Right forelimb (tissue), 1 donor: ENCODE results near the gene PRDM2.
A peak's percentile ranks its signal among the peaks of the same experiment; 100 is the strongest.
"Not testable (repeated sequence)": the region's sequence is repeated elsewhere in the genome, so short reads cannot be mapped to it uniquely, and the experiment has no call there.

Source experiments
- DNase-seq: peaks from one replicate; pipeline ENCODE4 v3.0.0-alpha.2; 2018

PRDM2 gene

DNA sequence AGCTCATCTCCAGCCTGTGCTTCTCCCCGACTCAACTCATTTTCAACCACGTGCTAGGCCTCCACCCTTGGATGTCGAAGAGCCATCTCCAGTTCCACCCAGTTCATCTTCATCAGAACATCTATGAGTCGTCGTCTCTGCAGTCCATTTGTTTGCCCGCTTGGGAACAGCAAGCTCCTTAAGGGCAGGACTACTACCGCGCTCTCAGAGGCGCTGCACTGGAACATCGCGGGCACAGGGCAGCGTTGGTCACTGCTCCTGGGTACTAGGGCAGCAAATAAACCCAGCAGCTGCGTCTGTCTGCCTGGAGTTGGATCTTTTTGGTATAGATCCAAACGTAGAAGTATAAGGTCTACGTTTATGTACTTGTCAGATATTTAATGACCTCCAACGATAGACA is 478 bp upstream of the PRDM2 start:
- DNase-seq = peak; percentile 48

DNA sequence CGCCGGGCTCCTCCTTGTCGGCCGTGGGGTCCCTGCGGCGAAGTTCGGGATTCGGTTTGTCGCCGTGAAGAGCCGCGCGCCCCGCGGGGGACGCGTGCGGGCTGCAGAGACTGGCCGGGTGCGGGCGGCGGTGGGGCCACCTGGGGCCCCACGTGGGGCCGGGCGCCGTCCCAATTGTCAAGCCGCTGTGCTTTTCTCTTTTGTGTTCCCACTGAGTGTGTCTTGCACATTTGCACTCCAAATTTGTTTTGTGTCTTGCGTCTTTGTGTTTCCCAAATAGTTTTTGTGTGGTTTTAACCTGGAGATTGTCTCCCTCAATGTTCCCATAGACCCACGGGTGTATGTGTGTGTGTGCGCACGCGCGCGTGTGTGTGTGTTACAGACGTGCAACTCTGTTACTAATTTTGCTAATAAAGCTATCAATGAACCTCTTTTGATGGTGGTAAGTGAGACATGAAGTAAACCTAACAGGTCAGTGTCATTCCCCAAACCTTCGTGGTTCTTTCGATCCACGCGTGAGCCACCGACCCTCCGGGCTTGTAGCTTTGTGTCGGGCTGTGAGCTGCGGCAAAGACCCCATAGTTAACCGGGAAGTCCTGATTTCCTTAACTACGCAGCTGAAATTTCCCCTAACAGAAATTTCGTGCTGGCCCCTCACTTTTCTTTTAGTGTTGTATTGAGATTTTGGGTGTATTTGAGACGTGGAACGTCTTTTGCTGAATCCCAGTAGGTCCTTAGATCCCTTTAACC is 708 bp downstream of the PRDM2 start:
- DNase-seq = peak; percentile 74

DNA sequence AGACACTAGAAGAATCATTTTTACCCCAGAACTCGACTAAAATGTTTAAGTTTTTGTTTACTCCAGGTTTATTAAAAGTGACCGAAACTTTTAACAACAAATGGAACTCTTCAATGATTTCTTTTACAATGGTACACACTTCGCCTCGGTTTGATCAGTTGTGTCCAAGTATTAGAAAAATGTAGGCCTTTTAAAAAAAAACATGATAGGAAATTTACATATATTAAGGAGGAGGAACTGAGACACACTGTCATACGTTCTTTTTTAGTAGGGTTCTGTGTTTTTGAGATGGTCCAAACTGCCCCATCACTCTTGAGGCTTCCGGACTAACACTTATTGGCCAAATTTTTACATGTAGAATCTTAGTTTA is 1.3 kb downstream of the PRDM2 start:
- DNase-seq = no peak

DNA sequence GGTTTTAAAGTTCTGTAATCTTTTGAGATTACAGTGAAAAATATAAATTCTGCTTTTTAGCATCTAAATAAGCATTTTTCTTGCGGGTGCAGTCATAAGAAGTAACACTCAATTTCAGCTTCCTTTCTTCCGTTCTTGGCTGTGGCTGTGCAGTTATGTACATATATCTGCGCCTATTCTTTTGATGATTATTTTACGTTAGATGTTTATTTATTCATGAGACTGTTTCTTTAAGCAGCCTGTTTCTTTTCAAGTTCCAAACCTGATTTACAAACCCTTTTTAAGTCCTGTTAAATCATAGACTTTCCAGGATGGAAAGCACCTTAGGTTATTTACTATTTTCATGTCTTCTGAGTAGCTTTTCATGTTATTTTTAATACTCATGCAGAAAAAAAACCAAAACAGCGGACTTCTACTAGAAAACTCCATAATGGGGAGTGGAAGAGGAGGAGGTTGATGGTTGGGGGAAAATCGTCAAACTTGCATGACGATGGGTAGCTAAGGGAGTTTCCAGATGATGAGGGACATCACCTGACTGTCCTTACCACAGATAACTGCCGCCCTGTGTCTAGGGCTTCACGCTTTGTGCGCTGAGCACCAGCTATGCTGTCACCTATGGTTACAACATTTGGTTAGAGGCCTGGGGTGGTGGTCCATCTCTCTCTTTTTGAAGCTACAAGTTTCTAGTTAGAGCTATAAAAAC is 2.6 kb downstream of the PRDM2 start:
- no peak for DNase-seq

DNA sequence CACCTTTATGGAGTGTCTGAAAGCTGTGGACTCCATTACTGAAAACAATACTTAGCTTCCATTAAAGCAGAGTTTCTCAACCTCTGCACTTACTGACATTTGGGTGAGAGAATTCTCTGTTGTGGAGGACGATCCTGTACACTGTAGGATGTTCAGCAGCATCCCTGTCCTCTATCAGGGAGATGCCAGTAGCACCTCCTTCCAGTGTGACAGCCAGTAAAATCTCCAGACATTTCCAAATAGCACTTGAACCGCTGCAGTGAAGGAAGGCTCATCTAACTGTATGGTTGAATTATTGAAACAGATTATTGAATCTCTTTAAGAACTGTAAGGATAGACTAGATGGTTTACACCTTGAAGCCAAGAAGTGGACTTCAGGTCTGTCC is 3.1 kb downstream of the PRDM2 start:
- DNase-seq = no peak

DNA sequence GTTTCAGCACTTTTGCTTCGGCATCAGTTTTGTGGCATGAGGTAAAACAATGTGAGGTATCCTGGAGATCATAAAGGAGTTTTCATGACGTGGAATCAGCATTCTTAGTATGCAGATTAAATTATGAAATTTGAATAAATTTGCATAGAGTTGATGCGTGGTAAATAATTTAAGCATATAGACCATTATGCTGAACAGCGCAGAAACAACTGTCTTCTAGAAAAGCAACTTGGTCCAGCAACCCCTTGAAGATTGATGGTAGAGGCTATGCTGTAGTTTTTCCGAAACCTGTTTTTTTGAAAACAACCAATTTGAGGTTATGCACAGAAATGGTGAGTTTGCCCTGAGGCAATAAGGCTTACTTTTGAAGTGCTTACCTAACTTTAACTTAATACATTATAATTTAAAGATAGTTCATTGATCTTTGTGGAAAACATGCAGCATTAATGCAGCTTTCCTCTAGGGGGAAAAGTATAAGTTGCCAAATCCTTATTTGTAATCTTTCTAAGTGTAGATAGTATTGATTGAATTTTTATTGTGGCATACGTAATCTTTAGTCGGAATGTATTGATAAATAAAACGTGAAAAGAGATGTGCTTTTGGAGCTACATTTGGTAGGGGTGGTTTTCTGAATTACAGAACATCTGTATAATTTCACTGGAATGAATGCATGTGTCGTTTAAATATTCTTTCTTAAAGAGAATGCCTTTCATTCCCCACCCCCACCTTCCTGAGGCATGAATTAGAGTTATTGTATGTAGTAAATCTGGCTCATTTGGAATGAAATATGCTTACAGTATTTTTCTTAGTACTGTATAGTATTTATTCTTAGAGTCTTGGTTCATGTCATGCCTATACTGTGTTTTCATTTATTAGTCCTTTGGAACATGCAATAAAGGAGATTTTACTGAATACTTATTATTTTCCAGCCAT is 3.8 kb downstream of the PRDM2 start:
- DNase-seq = no peak

DNA sequence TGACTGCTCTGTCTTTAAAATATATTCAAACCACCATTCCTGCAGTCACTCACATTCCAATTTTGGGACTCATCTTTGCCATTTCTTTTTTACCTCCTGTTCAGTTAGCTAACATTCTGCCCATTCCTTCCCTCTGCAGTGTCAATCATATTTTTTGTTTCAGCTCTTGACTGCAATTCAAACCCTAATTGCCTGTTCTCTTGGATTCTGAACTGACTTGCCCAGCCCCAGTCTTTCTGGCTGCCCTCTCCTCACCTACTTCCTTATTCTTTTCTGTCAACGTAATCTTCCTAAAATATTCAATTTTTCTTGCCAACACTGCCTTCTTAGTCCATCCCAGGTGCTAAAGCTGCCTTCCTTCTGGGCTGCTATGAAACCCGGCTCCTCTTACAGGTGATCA is 6.1 kb downstream of the PRDM2 start:
- DNase-seq = no peak

DNA sequence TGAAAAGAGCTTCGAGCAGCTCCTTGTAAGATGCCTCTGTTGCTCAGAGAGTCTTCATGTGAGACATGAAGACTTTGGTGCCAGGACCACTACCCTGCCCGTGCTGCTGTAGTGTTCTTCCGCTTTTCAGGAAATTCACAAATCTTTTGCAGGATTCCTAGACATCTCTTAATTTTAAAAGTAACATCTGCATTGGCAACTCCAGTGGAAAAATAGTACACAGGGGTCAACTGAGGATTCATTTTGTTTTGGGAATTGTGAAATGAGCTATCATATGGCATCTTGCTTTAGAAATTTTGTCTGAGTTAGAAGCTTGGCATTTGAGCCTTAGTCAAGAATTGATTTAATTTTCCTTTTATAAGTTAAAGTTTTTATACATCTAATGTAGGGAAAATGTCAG is 7.2 kb downstream of the PRDM2 start:
- DNase-seq = no peak

DNA sequence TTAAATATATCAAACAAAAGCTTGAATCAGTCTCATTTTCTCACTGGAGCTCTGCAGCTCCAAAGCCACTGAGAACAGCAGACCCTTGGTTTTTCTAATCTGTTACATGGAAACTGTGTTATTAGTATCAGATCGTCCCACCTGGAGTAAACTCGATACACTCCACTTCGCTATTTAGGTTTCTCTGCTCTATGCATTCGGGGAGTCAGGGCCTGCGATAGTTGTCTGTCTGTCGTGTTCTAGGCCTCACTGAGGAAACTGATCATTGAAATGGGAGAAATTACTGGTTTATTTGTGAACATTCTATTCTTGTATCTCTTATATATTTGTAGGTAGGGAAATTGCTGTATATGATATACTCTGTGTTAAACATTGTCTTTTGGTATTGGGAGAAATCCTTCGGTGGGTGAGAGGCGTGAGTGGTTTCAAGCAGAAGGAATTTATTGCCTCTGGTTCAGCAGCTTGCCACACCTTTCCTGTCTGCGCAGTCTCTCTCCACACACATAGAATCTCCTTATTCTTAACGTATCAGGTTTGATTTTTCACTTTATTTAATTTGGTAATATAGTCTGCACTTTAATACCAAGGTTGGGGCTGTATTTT is 8.5 kb downstream of the PRDM2 start:
- DNase-seq = no peak

DNA sequence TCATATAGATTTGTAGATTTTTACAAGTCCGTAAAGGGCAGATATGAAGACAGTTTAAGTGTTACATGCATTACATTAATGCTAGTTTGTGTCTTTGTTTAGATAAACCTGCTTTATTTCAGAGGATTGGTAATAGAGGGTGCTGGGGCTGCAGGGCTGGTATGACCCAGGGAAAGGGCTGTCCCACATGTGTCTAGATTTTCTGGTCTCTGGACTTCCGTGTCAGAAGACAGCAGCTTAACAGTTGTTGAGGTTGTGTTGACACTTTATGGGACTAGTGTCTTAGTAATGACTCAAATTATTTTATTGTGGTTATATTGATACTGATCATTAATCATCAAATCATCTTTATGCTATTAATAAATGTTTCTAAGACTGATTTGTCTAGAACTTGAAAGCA is 10.1 kb downstream of the PRDM2 start:
- no peak for DNase-seq

DNA sequence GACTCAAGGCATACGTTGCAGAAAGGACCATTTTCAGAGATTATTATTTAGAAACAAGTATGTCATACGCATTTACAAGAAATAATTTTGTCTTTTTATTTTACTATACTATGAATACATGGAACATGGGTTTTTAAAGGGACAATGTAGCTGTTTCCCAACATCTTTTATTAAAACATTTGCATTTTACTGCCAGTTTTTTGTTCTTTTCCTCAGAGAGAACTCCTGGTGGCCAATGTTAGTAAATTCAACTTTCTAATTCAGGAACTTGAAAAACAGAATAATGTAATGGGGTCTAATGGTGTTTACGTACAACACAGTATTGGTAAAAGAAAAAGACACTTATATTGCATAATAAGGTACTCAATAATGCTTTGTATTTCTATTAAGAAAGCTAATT is 14.9 kb downstream of the PRDM2 start:
- no peak for DNase-seq

DNA sequence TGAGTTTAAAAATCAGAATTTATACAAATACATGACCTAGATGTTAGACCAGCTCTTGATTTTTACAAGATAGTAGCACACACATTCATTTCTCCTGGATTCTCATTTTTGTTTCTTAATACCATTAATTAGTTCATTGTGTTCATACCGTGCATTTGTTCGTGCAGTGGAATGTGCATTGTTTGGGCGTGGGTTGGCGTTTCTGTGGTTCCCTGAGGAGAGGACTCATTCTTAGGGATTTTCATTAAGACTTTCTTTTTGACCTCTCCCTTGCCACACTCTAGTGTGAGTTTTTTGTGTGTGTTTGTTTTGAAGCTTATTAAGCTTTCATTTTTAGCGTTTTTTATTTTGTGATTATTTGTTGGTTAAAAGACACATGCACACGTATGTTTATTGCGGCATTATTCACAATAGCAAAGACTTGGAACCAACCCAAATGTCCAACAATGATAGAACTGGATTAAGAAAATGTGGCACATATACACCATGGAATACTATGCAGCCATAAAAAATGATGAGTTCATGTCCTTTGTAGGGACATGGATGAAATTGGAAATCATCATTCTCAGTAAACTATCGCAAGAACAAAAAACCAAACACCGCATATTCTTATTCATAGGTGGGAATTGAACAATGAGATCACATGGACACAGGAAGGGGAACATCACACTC is 15.8 kb downstream of the PRDM2 start:
- DNase-seq = not testable (repeated sequence)

DNA sequence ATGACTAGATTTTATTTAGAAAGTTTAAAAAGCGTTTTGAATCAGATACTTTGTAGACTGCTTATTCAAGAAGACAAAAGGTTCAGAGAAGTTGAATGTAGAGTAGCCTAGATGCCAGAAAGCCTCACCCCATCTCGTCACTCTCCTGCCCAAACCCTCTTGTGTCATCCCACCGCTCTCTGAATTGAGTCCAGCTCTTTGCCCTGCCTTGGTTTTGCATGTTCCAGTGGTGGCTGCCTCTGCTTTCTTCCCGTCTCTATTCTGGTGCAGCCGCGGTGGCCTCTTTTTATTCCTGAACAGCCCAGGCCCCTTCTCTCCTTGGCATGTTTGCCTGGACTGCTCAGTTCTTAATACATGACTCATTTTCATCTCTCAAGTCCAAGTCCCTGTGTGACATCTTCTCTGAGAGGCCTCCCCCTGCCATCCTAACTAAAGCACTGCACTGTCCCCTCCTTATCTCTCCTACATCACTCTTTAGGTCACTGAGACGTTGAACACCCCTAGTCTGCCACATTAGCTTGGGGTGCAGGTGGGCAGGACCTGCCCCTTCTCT is 22.9 kb downstream of the PRDM2 start:
- no peak for DNase-seq

DNA sequence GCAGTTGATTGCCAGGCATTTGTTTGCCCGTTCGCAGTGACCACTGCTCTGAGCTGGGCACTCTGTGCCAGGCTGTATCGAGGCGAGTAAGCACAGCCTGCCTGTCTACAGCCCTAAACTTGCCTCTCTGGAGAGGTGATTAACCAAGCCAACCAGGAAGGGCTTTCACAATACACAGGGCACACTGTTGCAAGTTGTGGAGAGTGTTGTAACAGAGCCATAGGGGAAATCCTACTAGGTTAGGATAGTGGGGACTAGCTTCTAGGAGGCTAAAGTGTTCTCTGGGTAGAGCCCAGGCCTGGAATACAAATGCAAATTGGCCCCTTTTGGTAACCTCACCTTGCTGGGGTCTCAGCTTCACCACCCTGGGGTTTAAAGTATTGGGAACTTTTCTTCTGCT is 23.8 kb downstream of the PRDM2 start:
- no peak for DNase-seq

DNA sequence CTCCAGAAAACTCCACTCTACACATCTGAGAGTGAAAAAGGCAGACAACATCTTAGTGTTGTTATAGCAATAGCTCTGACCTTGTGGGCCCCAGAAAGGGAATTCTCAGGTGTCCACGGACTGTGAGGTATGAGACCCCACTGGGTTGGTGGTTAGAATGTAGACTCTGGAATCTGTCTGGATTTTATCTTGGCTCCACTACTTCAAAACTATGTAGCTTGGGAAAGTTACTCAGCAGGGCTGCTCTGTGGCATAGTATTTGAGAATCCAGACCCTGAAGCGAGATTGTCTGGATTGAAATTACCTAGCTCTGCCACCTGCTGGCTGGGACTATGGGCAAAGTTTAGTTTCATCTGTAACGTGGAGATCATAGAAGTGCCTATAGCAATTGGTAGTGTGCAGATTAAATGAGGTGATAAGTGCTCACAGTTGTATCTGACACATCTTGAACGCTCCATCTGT is 25.8 kb downstream of the PRDM2 start:
- DNase-seq = no peak

DNA sequence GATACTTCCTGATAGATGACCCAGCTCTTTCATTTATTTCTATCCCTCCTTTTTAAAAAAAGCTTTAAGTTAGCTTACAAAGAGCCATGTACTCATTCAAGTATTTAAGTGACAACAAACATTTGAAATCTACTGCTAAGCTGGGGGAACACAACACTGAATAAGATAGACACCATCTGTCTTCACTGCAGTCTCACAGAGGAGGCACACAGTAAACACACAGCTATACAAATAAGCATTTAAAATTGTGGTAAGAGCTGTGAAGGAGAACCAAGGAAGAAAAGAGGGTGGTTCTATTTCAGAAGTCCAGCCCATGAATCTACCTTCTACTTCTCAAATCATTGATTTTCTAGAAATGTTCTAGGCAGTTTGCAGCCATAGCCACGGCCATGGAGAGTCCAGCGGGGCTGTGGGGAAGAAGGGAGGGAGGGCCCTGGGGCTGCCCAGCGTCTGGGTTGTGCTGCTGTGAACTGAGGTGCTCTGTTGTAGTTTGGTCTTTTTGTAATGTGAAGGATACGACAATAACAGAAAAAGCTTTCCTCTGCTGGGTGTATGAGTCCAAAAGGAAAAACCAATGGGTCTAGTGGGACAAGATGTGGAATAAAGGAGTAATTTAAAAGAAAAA is 28.2 kb downstream of the PRDM2 start:
- no peak for DNase-seq

DNA sequence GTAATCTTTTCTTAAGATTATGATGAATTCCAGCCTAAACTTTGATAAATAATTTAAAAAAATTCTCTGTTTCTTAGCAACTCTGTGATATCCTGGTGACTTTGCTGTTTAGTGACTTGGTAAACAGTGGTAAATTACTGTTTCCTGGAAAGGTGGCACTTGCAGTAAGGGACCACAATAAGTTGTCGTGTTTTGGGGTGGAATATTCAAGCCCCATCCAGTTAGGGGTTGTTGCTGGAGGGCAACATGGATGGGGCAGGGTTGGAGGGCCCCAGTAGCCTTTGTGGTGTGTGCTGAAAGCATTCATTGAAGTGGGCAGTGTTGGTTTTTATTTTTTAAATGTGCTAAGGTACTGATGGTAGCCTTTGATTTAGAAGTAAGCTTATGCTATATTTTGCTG is 30.3 kb downstream of the PRDM2 start:
- no peak for DNase-seq

DNA sequence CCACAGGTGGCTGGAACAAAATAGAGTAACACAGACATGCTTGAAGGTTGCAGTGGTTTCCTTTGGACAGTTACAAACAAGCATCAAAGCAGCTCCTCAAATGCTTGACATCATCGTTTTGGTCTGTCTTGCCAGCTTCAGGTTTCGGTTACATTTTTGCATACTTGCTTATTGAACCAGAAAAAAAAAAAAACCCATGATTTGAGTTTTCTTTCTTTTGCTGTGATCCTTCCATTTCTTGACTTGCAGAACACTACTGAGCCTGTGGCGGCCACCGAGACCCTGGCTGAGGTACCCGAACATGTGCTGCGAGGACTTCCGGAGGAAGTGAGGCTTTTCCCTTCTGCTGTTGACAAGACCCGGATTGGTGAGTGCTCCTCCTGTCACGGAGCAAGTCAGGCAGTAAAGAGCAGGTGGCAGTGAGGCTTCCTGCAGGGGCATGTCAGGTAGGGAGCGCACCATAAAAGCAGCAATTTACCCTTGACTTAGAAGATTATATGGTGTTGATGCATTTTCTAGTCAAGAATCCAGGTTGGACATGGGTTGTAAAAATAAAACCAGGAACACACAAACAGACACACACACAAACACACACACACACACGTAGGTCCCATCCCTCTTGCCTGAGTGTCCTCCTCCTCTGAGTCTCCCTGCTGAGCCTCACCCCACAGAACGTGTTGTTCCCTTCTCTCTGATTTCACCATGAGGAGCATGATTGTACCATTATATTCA is 30.9 kb downstream of the PRDM2 start:
- no peak for DNase-seq

DNA sequence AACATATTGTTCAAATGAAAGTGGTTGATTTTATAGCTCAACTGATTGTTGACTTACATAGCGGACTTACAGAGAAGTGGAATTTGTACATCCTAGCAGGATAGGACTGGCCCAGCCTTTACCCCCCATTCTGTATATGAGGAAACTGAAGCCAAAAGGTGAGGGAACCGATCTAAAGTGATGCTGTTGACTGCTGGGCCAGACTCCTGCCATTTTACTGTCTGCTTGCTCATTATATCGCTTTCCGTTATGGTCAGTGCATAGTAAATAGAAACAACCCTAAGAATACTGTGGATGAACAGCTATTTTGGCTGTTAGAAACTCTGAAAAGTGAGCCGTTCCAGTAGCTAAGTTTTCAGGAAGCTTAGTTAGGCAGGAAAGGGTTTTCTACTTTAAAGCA is 31.9 kb downstream of the PRDM2 start:
- no peak for DNase-seq

DNA sequence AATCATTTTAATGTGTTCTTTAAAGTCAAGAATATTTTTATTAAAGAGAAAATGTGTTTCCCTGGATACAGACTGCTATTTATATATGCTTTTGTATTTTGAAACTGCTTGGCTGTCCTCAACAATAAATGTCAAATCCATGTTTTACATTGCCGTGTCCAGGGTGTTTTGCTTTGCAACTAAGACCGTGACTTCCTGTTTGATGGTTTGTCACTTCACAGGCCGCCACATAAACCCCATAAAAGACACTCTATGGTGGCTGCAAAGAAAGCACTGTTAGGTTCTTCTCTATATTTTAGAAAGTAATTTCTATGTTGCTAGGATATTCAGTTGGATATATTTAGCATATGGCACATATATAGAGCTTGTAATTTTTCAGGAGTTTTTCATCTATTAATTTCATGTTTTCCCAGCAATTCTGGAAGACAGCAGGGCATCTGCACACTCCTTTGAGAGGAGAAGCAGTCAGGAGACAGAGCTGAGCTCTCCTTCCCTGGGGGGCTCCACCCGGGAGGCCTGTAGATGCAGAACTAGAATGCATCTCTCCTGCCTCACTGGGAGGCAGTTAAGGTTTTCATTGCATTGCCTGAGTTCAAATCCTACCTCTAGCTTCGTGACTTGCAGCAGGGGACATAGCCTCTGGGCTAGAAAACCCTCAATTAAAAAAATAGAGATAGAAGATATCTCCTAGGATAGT is 33.1 kb downstream of the PRDM2 start:
- no peak for DNase-seq
